GM12872 (cell line): ENCODE data around the gene CHAD.

Source experiments
- CTCF ChIP-seq: IDR thresholded peaks from 3 replicates; pipeline ENCODE4 v1.5.1; 2011; ENCODE audit warnings: low read depth, mild to moderate bottlenecking, low read length, moderate library complexity; ENCODE audit not compliant: insufficient read depth

Gene CHAD

GRCh38 chr17:50481648-50482047, 13.0 kb upstream of the CHAD start:
- TF ChIP-seq CTCF, result 0 out of 3 replicates have a peak, but pooled peaks have one; percentile 6

GRCh38 chr17:50480854-50481490, 12.3 kb upstream of the CHAD start:
- TF ChIP-seq CTCF, result no peak

GRCh38 chr17:50480142-50480764, 11.6 kb upstream of the CHAD start:
- no peak for TF ChIP-seq CTCF

- TF ChIP-seq CTCF, result peak; percentile 81
Measured at GRCh38 chr17:50479522-50480141, 11.0 kb upstream of the CHAD start.

GRCh38 chr17:50478391-50479381, 10.0 kb upstream of the CHAD start, which contains the start of gene RSAD1:
Gene RSAD1, plus strand, starts transcription at chr17:50478860. Its CDS starts 25 bp downstream, at chr17:50478885.
- peak; percentile 80 for TF ChIP-seq CTCF

GRCh38 chr17:50477976-50478375, 9.3 kb upstream of the CHAD start:
- TF ChIP-seq CTCF, result no peak
